AG10803 (cell line): Measurements from ENCODE around the gene OR2S2.
"Not testable (repeated sequence)": the region's sequence is repeated elsewhere in the genome, so short reads cannot be mapped to it uniquely, and the experiment has no call there.

Source experiments
- DNase-seq: peaks from one replicate; pipeline ENCODE4 v3.0.0; 2010; ENCODE audit warnings: low read depth
- H3K4me3 ChIP-seq: 2 replicates; pipeline ENCODE4 v1.5.1; 2011; ENCODE audit warnings: mild to moderate bottlenecking, low read length, control low read depth
- TF ChIP-seq, protein P1 (sequence below): conservative IDR thresholded peaks from 2 replicates; pipeline ENCODE4 v1.5.1; 2011; ENCODE audit warnings: mild to moderate bottlenecking, low read length, control low read depth, inconsistent platforms

Gene OR2S2

DNA sequence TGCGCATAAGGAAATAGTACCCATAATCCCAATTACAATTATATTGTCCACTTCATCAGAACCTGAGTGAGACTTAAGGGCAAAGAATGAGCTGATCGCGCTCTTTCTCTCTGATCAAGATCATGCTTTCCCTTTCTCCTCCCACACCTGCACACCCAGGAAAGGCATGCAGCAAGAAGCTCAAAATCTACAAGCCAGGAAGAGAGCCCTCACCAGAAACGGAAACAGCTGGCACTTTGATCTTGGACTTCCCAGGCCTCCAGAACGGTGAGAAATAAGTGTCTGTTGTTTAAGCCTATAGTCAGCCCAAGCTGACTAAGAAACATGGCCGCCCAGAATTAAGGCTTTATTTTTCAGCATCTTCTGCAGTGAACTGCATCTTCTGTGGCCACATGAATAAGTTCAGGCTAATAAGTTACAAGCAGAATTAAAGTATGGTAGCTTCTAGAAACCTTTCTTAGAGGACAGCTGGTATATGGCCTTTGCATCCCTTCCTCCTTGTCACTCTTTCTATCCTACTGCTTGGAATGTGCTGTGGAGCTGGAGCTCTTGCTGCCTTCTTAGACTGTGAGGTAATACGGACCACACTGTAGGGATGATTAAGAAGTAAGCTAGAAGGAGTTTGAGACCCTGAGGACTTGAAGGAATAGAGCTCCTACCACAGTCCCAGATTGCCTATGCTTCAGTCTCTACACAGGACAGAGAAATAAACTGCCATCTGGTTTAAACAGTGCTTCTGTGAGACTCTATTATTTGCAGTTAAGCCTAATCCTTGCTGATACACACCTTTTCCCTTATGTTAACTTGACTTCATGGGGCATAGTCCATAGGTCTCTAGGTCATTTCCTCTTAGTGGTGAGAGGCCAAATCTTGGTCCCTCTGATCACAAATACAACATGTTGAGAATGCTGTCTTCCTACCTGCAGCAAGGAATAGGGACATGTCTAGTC lies 17.2 kb downstream of the OR2S2 start:
- DNase-seq: no peak
- TF ChIP-seq, protein P1, sequence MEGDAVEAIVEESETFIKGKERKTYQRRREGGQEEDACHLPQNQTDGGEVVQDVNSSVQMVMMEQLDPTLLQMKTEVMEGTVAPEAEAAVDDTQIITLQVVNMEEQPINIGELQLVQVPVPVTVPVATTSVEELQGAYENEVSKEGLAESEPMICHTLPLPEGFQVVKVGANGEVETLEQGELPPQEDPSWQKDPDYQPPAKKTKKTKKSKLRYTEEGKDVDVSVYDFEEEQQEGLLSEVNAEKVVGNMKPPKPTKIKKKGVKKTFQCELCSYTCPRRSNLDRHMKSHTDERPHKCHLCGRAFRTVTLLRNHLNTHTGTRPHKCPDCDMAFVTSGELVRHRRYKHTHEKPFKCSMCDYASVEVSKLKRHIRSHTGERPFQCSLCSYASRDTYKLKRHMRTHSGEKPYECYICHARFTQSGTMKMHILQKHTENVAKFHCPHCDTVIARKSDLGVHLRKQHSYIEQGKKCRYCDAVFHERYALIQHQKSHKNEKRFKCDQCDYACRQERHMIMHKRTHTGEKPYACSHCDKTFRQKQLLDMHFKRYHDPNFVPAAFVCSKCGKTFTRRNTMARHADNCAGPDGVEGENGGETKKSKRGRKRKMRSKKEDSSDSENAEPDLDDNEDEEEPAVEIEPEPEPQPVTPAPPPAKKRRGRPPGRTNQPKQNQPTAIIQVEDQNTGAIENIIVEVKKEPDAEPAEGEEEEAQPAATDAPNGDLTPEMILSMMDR: no peak
- no peak overlapping the region for H3K4me3 ChIP-seq

DNA sequence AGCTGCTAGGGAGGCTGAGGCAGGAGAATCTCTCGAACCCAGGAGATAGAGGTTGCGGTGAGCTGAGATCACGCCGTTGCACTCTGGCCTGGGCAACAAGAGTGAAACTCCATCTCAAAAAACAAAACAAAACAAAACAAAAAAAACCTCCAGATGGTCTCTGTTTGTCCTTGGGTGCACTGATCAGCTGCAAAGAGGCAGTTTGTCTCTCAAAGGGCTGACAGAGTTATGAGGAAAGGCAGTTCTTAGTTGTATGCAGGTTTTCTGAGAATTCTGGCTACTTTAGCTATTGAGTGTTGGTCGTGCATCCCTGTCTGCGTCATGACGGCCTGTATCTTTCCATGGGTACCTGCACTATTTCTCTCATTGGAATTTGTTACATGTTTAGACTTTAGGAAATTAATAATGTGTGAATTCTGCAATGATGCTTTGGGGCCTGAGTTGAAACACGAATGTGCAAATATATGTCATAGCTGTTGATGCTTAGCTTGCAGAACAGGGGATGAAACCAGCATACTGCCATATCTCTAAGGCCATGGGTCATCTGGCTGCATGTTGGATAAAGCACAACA lies 18.2 kb downstream of the OR2S2 start:
- TF ChIP-seq, protein P1: no peak
- DNase-seq: no peak
- no peak overlapping the region for H3K4me3 ChIP-seq

DNA sequence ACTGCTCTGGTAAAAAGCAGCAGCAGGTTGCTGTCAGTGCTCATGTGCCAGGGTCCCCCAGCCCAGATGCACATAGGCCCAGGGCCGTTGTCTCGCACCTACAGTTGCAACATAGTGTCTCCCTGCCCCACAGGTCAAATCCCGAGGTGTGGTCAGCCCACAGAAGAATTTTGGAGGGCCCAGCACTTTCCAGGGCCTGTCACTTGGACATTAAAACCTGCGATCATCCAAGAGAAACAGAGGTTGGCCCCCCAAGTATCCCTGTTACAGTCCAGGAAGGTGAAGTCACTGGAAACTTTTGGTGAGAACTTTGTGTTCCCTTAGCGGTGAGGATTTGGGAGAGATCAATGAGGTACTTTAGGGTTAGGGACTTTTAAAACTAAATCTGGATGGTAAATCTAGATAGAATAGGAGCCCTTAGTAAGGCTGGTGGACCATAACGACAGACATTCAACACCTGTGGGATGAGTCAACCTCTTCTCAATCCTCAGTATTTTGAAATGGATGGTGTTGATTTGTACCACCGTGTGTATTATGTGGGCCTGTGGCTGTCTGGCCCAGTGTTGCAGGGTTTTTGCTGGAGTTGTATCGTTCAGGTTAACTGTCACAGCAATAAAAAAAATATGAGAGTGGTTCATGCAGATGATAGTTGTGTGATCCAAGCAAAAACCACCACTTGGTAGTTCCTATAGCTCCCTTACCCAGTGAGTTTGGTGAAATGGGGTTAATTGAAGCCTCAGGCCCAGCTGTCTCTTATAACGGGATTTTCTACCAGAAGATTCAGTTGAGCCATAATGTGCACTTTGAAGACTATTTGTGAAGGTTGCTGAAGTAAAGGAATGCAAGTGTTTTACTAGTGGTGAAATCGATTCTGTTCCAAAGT lies 19.2 kb downstream of the OR2S2 start:
- TF ChIP-seq, protein P1: no peak
- no peak overlapping the region for H3K4me3 ChIP-seq
- peak; percentile 20 for DNase-seq

DNA sequence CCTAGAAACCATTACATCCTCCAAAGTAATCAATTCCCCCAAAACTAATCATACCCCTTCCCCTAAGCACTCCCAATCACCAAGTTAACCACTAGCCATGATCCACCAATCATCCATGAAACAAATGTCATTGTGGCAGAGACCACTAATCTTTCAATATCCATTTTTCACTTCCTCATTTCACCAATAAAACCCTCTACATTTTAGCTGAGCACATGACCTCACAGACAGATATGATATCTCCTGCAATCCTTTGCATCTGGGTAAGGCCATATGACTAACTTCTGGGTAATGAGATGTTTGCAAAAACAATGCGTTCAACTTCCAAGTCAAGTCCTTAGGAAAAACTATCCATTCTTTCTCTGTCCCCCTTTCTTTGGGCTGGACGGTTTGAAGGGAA lies 20.7 kb downstream of the OR2S2 start:
- DNase-seq: peak; percentile 43
- TF ChIP-seq, protein P1: no peak

DNA sequence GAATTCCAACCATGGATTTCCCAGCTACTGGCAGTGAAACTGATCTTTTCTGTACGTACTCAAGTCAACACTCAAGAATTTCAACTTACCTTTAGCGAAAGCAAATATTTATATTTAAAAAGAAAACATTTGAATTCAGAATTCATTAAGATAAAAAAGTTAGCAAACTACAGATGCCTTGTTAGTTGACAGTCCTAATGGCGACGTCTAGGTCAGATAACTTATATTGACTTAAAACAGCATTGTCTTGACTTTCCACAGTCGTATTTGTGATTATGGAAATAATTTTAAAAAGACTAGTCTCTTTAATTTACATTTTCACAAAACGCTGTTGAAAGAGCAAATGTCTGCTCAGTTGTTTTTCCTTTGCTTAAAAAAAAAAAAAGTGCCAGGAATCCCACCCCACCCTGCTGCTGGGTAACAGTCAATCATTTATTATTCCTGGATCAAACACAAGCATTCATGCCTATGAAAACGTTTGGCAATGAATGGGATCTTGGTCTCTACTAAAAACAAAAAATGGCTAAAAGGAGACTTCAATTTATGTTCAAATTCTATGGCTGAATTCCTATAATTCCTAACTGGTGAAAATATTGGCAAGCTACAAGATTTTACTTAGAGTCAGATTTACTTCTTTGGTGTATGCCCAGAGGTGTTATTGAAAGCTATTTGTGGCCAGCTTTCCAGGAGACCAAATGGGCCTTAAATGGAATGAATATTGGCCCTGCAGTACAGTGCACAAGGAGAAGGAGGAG lies 22.0 kb downstream of the OR2S2 start:
- no peak overlapping the region for H3K4me3 ChIP-seq
- TF ChIP-seq, protein P1: no peak
- DNase-seq: peak; percentile 89

More for the DNA sequence above, 20.7 kb downstream of the OR2S2 start:
- no peak overlapping the region for H3K4me3 ChIP-seq

DNA sequence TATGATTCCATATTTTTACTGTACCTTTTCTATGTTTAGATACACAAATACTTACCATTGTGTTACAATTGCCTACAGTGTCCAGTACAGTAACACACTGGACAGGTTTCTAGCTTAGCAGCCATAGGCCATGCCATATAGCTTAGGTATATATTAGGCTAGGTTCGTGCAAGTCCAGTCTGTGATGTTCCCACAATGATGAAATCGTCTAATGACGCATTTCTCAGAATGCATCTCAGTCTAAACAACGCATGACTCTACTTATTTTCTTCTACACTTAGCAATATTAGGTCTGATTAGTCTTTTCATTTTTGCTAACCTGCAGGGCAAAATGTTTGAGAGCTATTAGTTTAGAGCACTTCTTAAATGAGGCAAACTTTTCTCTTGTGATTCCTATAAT lies 22.7 kb downstream of the OR2S2 start:
- TF ChIP-seq, protein P1: no peak
- H3K4me3 ChIP-seq: no peak overlapping the region
- DNase-seq: no peak

DNA sequence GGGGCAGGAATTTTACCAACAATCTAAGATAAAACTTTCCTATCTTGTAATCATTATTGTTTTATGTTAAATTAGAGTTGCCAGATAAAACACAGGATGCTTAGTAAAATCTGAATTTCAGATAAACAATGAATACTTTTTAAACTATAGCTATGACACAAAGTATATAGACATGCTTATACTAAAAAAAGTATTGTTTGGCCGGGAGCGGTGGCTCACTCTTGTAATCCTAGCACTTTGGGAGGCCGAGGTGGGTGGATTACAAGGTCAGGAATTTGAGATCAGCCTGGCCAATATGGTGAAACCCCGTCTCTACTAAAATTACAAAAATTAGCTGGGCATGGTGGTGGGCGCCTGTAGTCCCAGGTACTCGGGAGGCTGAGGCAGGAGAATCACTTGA lies 23.9 kb downstream of the OR2S2 start:
- not testable (repeated sequence) for H3K4me3 ChIP-seq, DNase-seq
